Ishikawa (cell line): ENCODE measurements around the gene SELENOH.

ENCODE experiments used
- EGR1 ChIP-seq: IDR thresholded peaks from 2 replicates; pipeline ENCODE4 v1.6.1; 2012
- EP300 ChIP-seq: IDR thresholded peaks from 2 replicates; pipeline ENCODE4 v1.6.1; 2012; ENCODE audit warnings: borderline replicate concordance
- RAD21 ChIP-seq: IDR thresholded peaks from 2 replicates; pipeline ENCODE4 v1.6.1; 2012; ENCODE audit warnings: low read depth
- TAF1 ChIP-seq: IDR thresholded peaks from 2 replicates; pipeline ENCODE4 v1.6.1; 2012; ENCODE audit warnings: low read depth, mild to moderate bottlenecking
- YY1 ChIP-seq: IDR thresholded peaks from 2 replicates; pipeline ENCODE4 v1.6.1; 2012; ENCODE audit warnings: low read depth
- TF ChIP-seq, protein P1 (sequence below): IDR thresholded peaks from 2 replicates; pipeline ENCODE4 v1.6.1; 2012
- TF ChIP-seq, protein P2 (sequence below): IDR thresholded peaks from 2 replicates; pipeline ENCODE4 v1.6.1; 2012; ENCODE audit warnings: low read depth, mild to moderate bottlenecking

DNA sequence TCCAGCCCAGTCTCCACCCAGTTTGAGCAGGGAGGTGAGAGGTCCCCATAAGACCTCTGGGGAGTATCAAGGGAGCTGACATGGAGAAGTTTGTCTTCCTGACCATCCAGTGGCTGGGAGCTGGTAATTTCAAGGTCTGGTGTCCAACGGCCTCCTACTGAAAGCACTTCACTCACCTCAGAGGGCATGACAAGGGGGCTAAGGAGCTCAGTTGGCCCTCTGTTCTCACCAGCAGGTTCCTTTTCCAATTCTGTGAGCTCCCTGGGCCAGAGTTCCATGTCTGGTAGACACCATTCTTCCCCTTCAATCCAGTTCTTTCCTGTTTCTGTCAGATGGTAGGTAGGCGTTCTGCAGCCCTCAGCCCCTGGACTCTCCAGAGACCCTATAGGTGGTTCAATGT is 3.1 kb downstream of the SELENOH start:
- TF ChIP-seq, protein P1, sequence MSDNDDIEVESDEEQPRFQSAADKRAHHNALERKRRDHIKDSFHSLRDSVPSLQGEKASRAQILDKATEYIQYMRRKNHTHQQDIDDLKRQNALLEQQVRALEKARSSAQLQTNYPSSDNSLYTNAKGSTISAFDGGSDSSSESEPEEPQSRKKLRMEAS = no peak
- no peak for TF ChIP-seq EGR1
- TF ChIP-seq TAF1 = no peak
- TF ChIP-seq, protein P2, sequence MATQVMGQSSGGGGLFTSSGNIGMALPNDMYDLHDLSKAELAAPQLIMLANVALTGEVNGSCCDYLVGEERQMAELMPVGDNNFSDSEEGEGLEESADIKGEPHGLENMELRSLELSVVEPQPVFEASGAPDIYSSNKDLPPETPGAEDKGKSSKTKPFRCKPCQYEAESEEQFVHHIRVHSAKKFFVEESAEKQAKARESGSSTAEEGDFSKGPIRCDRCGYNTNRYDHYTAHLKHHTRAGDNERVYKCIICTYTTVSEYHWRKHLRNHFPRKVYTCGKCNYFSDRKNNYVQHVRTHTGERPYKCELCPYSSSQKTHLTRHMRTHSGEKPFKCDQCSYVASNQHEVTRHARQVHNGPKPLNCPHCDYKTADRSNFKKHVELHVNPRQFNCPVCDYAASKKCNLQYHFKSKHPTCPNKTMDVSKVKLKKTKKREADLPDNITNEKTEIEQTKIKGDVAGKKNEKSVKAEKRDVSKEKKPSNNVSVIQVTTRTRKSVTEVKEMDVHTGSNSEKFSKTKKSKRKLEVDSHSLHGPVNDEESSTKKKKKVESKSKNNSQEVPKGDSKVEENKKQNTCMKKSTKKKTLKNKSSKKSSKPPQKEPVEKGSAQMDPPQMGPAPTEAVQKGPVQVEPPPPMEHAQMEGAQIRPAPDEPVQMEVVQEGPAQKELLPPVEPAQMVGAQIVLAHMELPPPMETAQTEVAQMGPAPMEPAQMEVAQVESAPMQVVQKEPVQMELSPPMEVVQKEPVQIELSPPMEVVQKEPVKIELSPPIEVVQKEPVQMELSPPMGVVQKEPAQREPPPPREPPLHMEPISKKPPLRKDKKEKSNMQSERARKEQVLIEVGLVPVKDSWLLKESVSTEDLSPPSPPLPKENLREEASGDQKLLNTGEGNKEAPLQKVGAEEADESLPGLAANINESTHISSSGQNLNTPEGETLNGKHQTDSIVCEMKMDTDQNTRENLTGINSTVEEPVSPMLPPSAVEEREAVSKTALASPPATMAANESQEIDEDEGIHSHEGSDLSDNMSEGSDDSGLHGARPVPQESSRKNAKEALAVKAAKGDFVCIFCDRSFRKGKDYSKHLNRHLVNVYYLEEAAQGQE = no peak
- TF ChIP-seq RAD21 = no peak
- TF ChIP-seq EP300 = no peak
- TF ChIP-seq YY1 = no peak
